GM19043 (cell line): ENCODE measurements around the gene MT4.
A peak's percentile ranks its signal among the peaks of the same experiment; 100 is the strongest.

ENCODE experiments used
- ATAC-seq: cut with Tn5 transposase; IDR thresholded peaks from one replicate; pipeline ENCODE4 v1.9.1; 2021; ENCODE audit warnings: low read depth; ENCODE audit not compliant: unreplicated experiment

Gene MT4

GRCh38 chr16:56600398-56600999 is 35.6 kb downstream of the MT4 start:
- no peak for ATAC-seq

DNA sequence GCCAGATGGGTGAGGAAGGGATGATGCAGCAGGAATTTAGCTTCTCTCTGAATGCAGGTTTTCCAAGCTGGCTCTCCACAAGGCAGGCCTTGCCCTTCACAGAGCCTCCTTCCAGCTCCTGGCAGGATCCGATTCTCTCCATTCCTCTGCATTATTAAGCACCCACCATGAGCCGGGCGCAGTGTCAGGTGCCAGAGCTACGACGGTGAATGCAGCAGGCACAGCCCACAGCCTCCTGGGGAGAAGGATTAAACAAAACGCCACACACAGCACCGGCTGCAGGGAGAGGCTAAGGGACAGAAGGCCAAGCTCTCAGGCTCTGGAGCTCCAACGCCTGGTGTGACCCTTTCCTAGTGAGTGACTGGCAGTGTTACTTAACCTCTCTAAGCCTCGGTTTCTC is 36.5 kb downstream of the MT4 start:
- ATAC-seq = no peak

DNA sequence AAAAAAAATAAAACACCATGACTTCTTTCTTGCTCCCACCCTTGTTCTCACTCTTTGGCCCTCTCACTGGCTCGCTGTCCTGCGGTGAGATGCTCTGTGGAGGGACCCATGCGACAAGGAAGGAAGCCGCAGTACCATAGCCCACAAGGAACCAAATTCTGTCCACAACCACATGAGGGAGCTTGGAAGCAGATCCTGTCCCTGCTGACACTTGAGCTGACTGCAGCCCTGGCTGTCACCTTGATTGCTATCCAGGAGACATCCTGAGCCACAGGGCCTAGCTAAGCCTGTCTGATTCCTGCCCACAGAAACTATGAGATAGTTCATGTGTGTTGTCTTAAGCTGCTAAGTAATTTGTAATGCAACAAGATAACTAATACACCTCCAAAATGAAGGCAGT is 38.7 kb downstream of the MT4 start:
- no peak for ATAC-seq

DNA sequence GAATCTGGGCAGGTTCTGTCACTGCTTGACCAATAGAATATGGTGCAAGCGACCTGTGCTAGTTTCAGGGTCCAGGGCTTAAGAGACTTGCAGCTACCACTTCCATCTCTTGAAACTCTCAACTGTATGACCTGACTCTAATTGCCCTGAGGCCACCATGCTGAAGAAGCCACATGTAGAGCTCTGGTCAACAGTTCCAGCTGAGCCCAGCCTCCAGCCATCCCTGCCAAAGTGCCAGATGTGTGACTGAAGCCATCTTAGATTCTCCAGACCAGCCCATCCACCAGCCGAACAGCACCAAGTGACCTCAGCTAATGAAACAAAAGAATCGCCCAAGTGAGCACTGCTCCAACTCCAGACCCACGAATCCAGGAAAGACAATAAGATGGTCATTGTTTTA is 40.1 kb downstream of the MT4 start:
- ATAC-seq = no peak

- ATAC-seq = no peak
Measured at GRCh38 chr16:56605475-56605874, 40.6 kb downstream of the MT4 start.

DNA sequence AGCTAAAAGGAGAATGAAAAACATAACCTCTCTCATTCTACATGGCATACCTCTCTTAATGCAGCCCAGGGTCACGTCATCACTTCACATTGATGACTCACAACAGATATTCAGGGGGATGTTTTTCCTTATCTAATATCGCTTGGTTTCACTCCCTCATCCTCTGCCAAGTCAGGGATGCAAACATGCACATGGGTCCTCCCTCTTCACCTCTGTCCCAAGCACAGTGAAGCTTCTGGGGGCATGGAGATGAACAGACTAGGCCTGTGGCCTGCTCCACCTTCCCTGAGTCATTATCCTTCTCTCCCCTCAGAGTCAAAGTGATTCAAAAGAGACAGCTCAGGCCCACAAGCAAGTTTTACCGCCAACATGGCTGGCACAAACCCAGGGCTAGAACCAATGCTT is 41.2 kb downstream of the MT4 start:
- ATAC-seq = no peak

GRCh38 chr16:56606476-56607108 is 41.7 kb downstream of the MT4 start:
- no peak for ATAC-seq

- no peak for ATAC-seq
Measured at GRCh38 chr16:56607109-56607618, 42.3 kb downstream of the MT4 start.

DNA sequence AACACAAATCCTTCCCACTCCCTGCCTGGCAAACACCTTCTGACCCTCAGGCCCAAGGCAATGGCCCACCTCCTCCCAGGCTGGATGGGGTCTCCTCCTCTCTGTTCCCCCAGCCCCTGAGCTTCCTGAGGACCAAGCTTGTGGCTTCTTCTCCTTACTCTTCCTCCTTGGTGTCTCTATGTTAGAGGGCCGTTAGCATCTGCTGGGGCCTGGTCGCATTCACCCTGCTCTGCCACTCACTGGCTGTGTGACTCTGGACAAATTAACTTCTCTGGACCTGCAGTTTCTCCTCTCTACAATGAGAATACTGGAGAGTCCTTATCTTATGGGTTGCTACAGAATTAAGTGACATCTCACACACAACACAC is 42.8 kb downstream of the MT4 start:
- no peak for ATAC-seq

DNA sequence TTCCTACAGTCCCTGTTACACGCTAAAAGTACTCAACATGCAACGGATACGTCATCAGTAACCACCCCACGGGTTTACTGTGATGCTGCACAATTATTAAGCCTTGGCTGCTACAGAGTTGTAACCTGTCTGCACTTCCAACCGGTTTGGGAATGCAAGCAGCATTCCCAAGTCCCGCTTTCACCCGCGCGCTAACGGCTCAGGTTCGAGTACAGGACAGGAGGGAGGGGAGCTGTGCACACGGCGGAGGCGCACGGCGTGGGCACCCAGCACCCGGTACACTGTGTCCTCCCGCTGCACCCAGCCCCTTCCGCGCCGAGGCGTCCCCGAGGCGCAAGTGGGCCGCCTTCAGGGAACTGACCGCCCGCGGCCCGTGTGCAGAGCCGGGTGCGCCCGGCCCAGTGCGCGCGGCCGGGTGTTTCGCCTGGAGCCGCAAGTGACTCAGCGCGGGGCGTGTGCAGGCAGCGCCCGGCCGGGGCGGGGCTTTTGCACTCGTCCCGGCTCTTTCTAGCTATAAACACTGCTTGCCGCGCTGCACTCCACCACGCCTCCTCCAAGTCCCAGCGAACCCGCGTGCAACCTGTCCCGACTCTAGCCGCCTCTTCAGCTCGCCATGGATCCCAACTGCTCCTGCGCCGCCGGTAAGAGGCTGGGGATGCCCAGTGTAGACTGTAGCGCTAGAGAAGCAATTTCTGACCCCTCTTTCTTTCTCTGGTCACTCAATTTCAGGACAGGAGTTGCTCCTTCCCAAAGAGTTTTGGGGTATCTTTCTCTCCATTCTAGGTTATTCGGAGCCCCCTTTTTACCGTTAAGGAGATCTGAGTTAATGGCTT is 43.4 kb downstream of the MT4 start, which contains the start of gene MT2A:
MT2A (plus strand) TSS at position 542 of the 833 bp plus-strand sequence; CDS start at position 614, 72 bp downstream.
- peak; percentile 83 for ATAC-seq

DNA sequence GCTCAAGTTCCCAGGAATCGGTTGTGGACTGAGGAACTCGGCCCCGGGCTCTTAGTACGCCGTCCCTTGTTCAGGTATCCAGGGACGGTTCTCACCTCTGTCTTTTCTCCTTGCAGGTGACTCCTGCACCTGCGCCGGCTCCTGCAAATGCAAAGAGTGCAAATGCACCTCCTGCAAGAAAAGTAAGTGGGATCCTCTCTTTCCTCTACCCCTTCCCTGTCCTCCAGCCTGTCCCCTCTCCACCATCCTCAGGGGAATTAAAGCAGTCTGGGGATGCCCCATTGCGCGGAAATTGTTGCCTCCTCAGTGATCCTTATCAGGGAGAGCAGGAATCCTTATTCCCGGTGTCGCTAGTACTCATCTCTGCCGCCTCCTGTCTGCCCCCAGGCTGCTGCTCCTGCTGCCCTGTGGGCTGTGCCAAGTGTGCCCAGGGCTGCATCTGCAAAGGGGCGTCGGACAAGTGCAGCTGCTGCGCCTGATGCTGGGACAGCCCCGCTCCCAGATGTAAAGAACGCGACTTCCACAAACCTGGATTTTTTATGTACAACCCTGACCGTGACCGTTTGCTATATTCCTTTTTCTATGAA is 44.1 kb downstream of the MT4 start:
- ATAC-seq = no peak

DNA sequence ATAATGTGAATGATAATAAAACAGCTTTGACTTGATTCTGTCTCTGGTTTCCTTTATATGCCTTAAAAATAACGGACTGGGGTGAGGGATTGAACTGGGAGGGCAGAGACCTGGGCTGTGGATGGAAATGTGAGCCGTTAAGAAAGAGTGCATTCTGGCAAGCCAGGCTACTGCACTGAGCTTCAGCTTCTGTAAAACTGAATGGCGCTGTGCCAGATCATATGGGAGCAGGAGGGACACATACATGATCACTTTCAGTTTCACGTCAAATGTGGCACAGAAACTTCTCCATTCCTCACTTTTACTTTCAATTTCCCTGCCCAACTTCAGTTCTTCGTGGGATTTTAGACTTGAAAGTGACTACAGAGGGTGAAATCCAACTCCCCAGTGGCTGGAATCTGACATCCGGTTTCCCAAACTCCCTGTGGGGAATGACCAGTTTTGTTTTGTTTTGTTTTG is 44.6 kb downstream of the MT4 start:
- peak; percentile 37 for ATAC-seq

DNA sequence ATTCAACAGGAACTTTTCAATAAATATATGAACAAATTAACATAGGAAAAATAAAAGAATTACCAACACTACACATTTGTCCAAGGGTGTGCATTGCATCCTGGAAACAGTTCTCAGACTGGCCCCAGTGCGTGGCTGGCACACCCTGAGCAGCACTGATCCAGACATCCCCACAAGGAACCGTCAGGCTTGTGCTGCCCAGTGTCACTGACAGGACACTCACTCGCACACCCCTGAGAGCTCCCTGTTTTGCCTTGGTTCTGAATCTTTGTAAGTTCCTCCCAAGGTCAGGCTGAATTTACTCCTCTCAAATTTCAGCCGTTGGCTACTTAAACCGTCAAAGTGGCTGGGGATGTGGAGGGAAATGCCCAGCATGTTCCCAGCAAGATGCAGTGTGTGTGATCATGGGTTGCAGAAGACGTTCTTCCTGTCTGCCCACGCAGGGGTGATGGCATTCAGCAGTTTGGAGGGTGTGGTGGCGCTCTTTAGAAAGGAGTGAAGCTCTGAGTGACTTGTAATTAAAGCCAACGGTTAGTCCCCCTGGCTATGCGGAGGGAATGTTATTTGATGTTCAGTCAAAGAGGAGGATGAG is 45.2 kb downstream of the MT4 start:
- no peak for ATAC-seq

DNA sequence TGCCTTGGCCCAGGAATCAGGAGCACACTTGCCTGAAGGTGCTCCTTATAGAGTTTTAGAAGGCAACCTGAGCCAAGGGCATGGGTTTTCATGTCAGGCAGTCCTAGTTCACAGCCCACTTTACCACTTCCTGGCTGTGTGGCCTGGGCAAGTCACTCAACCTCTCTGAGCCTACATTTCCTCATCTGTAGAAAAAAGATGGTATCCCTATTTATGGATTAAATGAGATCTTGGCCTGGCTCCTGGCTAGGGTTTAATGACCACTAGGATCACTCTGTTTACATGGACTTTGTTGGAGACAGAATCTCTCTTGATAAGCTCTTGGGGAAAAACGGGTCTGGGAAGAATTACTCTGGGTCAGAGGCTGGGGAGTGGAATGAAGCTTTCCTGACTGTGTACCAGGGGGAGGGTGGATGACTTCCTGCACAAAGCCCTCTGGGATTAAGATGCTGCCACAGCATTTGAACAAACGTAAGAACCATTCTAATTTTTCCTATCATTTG is 45.8 kb downstream of the MT4 start:
- ATAC-seq = no peak

- ATAC-seq = no peak
Measured at GRCh38 chr16:56611281-56611833, 46.5 kb downstream of the MT4 start.

DNA sequence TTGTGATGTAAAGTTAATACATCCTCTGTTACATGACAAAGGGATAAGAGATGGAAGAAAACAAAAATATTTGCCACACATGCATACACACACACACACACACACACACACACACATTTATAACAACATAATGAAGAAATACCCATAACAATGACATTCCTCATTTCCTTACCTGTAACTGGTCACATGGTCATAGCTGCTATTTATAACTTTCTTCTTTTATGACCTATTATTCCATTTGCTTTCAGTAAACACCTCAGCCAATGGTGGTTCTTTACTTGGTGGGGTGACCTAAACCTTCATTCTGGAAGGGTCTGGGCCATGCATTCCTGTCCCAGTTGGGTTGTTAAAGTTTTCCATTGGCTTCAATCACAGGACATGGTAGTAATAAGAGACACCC is 48.8 kb downstream of the MT4 start:
- ATAC-seq = no peak

GRCh38 chr16:56614549-56614991 is 49.7 kb downstream of the MT4 start:
- ATAC-seq = no peak

GRCh38 chr16:56615353-56615752 is 50.5 kb downstream of the MT4 start:
- ATAC-seq = no peak

- no peak for ATAC-seq
Measured at GRCh38 chr16:56616608-56617211, 51.8 kb downstream of the MT4 start.
